OCI-LY7 (cell line): ENCODE data around the gene ITGA3. TPM values are rescaled to one million over a fixed set of nuclear protein-coding genes. Genes with fewer than 3 reads are reported as not detected.
A peak's percentile ranks its signal among the peaks of the same experiment; 100 is the strongest.

ENCODE experiments used
- BruUV-seq: library from RNA; stranded (reverse); fragments of 400-500 nt; replicated peaks from 2 replicates; lab custom pipeline; 2021; lab: Mats Ljungman, UMichigan
- CTCF ChIA-PET: fragments of 300-600 bp; sonication (Branson Sonifier 250); formaldehyde crosslinking; loops from one replicate; lab custom pipeline; 2022; ENCODE audit warnings: antibody characterized with exemption; ENCODE audit not compliant: unreplicated experiment; lab: Charles Lee
- POLR2A ChIA-PET: fragments of 300-600 bp; sonication (Branson Sonifier 250); formaldehyde crosslinking; loops from one replicate; lab custom pipeline; 2022; ENCODE audit warnings: antibody characterized with exemption; lab: Charles Lee
- DNase-seq: peaks from one replicate; pipeline ENCODE4 v3.0.0-alpha.2; 2015; ENCODE audit warnings: low spot score
- H2AFZ ChIP-seq: fragments of 200-600 bp; sonication (generic), shearing (Covaris generic); 2 replicates; pipeline ENCODE4 v1.6.1; 2014; ENCODE audit warnings: mild to moderate bottlenecking, antibody characterized with exemption, low read length, moderate library complexity
- H3K27ac ChIP-seq: fragments of 200-600 bp; sonication (generic); 2 replicates; pipeline ENCODE4 v1.5.1; 2014; ENCODE audit warnings: mixed run types, low read depth, mild to moderate bottlenecking, moderate library complexity, low read length, inconsistent platforms; ENCODE audit not compliant: poor library complexity, severe bottlenecking
- H3K36me3 ChIP-seq: fragments of 200-600 bp; sonication (generic); 2 replicates; pipeline ENCODE4 v1.6.1; 2014; ENCODE audit warnings: mild to moderate bottlenecking, antibody characterized with exemption, low read length, moderate library complexity, mixed read lengths; ENCODE audit not compliant: insufficient read depth
- H3K4me1 ChIP-seq: fragments of 200-600 bp; sonication (generic); 2 replicates; pipeline ENCODE4 v1.5.1; 2014; ENCODE audit warnings: mild to moderate bottlenecking, low read length; ENCODE audit not compliant: insufficient read depth, poor library complexity, severe bottlenecking
- H3K4me2 ChIP-seq: fragments of 200-600 bp; sonication (generic); 2 replicates; pipeline ENCODE4 v1.6.1; 2014; ENCODE audit warnings: mild to moderate bottlenecking, low read length
- H3K4me3 ChIP-seq: fragments of 200-600 bp; sonication (generic); 2 replicates; pipeline ENCODE4 v1.5.1; 2014; ENCODE audit warnings: mild to moderate bottlenecking, low read depth, low read length; ENCODE audit not compliant: poor library complexity, severe bottlenecking
- H3K79me2 ChIP-seq: fragments of 200-600 bp; sonication (generic); 2 replicates; pipeline ENCODE4 v1.6.1; 2016; ENCODE audit warnings: low read depth, mild to moderate bottlenecking, low read length, moderate library complexity, mixed read lengths; ENCODE audit not compliant: insufficient read depth
- H3K9me2 ChIP-seq: fragments of 200-600 bp; sonication (generic); 2 replicates; pipeline ENCODE4 v1.6.1; 2016; ENCODE audit warnings: mild to moderate bottlenecking, low read length, mixed read lengths; ENCODE audit not compliant: insufficient read depth
- H3K9me3 ChIP-seq: fragments of 200-600 bp; sonication (generic); 2 replicates; pipeline ENCODE4 v1.6.1; 2014; ENCODE audit warnings: mild to moderate bottlenecking, mixed run types, low read length, mixed read lengths
- H4K20me1 ChIP-seq: fragments of 200-600 bp; sonication (generic); 2 replicates; pipeline ENCODE4 v1.6.1; 2014; ENCODE audit warnings: mild to moderate bottlenecking, antibody characterized with exemption, low read length, moderate library complexity, mixed read lengths; ENCODE audit not compliant: insufficient read depth
- EZH2phosphoT487 ChIP-seq: fragments of 200-600 bp; sonication (generic); IDR thresholded peaks from 2 replicates; pipeline ENCODE4 v1.6.1; 2018; ENCODE audit warnings: low read depth, borderline replicate concordance, mild to moderate bottlenecking, mixed run types, antibody characterized with exemption, low read length, moderate library complexity, mixed read lengths
- intact Hi-C: fragments of 100-400 bp; cut with micrococcal nuclease; formaldehyde crosslinking; loops from one replicate; pipeline ENCODE4 v1.10.0; 2022; ENCODE audit not compliant: unreplicated experiment
- total RNA-seq, 2 experiments: library from RNA; depleted of rRNA in 1 of 2; stranded (reverse); fragments of >200 nt in 1 of 2; shearing (Covaris generic) in 1 of 2; gene quantifications; 2 replicates each; pipeline ENCODE4 v1.2.3, GENCODE V29; 2014 to 2022
- TF ChIP-seq, protein P1 (sequence below): fragments of 200-600 bp; sonication (generic); conservative IDR thresholded peaks from 2 replicates; pipeline ENCODE4 v1.5.1; 2014; ENCODE audit warnings: mild to moderate bottlenecking, antibody characterized with exemption, low read length, moderate library complexity, mixed read lengths

Gene ITGA3
- total RNA-seq, 2 experiments from 2014 or later = 15.2 to 30.7 TPM

DNA sequence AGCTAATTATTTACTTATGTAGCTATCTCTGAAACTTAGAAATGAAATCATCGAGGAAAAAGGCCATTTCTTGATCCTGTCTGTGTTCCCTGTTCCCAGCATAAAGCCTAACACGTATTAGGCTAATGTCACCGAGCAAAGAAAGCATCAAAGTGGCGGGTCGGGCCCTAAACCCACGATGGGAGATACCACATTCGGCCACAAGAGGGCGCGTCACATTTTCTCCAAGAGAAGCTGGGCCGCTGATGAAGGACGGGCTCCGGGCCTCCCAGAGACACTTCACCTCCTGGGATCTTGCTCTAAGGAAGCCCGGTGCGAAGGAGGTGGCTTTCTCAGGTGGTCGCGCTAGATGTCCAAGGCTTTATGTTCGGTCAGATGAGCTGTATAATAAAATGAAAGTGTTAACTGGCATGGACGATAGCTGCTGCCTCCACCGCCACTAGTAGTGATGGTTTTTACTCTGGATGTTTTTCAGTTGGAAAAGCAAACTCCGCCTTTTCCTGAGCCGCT, 38.4 kb downstream of the ITGA3 start:
- Histone ChIP-seq H3K36me3 (peaks cover 6% of the 10 kb centered on the region; the same call in 1 of the 2 replicates), H3K27ac (peak overlapping the region; percentile 57), H3K79me2 (no peaks in the 10 kb centered on the region), H3K9me3 (no peaks in the 10 kb centered on the region), H3K4me3 (peak overlapping the region; percentile 94), H3K9me2 (no peaks in the 10 kb centered on the region), H3K4me1 (peaks cover 20% of the 10 kb centered on the region), H2AFZ (peak overlapping the region; percentile 98), H3K4me2 (peak overlapping the region; percentile 97), H4K20me1 (no peaks in the 10 kb centered on the region)
- ChIA-PET CTCF (interaction anchor here (0.6 to 1.8 kb wide), 8 partner anchors 16 to 710 kb away, joined by 3 to 8 read pairs (median 3); partner anchors contain the start of gene ITGA3), POLR2A (interaction anchor here (0.6 to 1.4 kb wide), 5 partner anchors 38 to 248 kb away, joined by 3 to 5 read pairs (median 3); partner anchors contain the start of gene ITGA3)
- TF ChIP-seq, protein P1, sequence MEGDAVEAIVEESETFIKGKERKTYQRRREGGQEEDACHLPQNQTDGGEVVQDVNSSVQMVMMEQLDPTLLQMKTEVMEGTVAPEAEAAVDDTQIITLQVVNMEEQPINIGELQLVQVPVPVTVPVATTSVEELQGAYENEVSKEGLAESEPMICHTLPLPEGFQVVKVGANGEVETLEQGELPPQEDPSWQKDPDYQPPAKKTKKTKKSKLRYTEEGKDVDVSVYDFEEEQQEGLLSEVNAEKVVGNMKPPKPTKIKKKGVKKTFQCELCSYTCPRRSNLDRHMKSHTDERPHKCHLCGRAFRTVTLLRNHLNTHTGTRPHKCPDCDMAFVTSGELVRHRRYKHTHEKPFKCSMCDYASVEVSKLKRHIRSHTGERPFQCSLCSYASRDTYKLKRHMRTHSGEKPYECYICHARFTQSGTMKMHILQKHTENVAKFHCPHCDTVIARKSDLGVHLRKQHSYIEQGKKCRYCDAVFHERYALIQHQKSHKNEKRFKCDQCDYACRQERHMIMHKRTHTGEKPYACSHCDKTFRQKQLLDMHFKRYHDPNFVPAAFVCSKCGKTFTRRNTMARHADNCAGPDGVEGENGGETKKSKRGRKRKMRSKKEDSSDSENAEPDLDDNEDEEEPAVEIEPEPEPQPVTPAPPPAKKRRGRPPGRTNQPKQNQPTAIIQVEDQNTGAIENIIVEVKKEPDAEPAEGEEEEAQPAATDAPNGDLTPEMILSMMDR = peak; percentile 96
- no peak for TF ChIP-seq EZH2phosphoT487
- BruUV-seq = no TSS peak
- intact Hi-C loops = loop anchor here (1.0 to 2.0 kb wide), 4 partner anchors 57 to 203 kb away; partner anchors contain the start of gene PPP1R9B
- peak; percentile 89 for DNase-seq

DNA sequence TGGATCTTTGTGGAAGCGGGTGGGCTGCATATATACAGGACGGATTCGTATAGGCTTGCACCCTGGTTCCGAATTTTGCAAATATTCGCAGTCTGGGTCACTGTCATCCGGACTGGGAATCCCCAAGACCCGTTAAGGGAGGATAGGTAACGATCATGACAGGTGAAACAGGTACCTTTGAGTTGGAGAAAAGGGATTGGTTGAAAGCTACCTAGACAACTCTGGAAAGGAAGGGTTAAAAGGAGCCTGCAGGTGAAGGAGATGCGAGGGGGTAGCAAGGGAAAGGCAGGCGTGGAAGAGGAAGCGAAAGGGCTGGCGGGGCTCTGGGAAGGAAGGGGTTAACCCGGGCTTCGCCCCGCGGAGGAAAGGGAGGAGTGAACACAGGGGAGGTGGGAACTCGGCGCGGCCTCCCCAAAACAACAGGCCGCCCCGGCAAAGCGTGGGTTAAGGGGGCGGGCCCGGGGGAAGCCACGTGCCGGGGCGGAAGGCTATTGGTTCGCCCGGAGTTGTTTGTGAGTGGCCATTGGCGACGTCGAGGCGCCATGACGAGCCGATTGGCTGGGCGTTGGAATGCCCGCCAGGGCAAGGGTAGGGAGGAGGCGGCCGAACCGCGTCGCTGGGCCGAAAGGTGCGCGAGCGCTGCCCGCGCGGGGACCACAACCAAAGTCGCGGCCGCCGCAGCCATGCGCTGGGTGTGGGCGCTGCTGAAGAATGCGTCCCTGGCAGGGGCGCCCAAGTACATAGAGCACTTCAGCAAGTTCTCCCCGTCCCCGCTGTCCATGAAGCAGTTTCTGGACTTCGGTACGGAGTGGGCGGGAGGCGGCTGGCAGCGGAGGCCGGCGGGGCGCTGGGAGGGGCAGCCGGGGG, 39.1 kb downstream of the ITGA3 start, which contains the start of gene PDK2:
PDK2 (plus strand) TSS at position 599 of the 867 bp plus-strand sequence; CDS start at position 684, 85 bp downstream.
- Histone ChIP-seq H3K4me1 (peaks cover 20% of the 10 kb centered on the region), H2AFZ (peak within 1 kb of the TSS; percentile 98), H3K4me3 (peak within 1 kb of the TSS; percentile 94), H3K36me3 (no peaks in the 10 kb centered on the region), H3K27ac (peak within 1 kb of the TSS; percentile 57), H3K79me2 (no peaks in the 10 kb centered on the region), H3K9me2 (no peaks in the 10 kb centered on the region), H3K4me2 (peak within 1 kb of the TSS; percentile 97), H4K20me1 (no peaks in the 10 kb centered on the region), H3K9me3 (no peaks in the 10 kb centered on the region)
- ChIA-PET POLR2A (interaction anchor here (0.6 to 1.4 kb wide), 3 partner anchors 67 to 248 kb away, joined by 3 to 4 read pairs (median 3); no protein-coding TSS in a partner anchor), CTCF (interaction anchor here (0.6 to 1.8 kb wide), 4 partner anchors 22 to 57 kb away, joined by 3 to 8 read pairs (median 6); partner anchors contain the start of gene ITGA3)
- peak; percentile 97 for DNase-seq
- TF ChIP-seq, protein P1 = no peak
- no peak for TF ChIP-seq EZH2phosphoT487
- intact Hi-C loops = loop anchor here (1.0 to 2.0 kb wide), 5 partner anchors 39 to 202 kb away; partner anchors contain the start of genes ITGA3 and PPP1R9B
- BruUV-seq = no TSS peak
